Measurements from ENCODE around the gene SERPINE2. TPM values are rescaled to one million over a fixed set of nuclear protein-coding genes. Genes with fewer than 3 reads are reported as not detected.

The SERPINE2 gene
- total RNA-seq, 6 experiments from 2014 or later: 145 to 385 (median 169) TPM

- Mint-ChIP-seq H3K4me3 (no peak overlapping the region), H3K27ac (no peak overlapping the region), H3K9me3 (no peaks in the 10 kb centered on the region), H3K27me3 (ENCODE audit: insufficient read depth) (no peaks in the 10 kb centered on the region), H3K4me1 (ENCODE audit: low read depth) (peaks cover 53% of the 10 kb centered on the region), H3K36me3 (ENCODE audit: low read depth) (peaks cover 43% of the 10 kb centered on the region)
- DNase-seq: no peak
- no peak for TF ChIP-seq CTCF (IDR thresholded peaks at IDR 0.05)
These were observed 79.4 kb downstream of the SERPINE2 start for GRCh38 chr2:223959688-223960087.

DNA sequence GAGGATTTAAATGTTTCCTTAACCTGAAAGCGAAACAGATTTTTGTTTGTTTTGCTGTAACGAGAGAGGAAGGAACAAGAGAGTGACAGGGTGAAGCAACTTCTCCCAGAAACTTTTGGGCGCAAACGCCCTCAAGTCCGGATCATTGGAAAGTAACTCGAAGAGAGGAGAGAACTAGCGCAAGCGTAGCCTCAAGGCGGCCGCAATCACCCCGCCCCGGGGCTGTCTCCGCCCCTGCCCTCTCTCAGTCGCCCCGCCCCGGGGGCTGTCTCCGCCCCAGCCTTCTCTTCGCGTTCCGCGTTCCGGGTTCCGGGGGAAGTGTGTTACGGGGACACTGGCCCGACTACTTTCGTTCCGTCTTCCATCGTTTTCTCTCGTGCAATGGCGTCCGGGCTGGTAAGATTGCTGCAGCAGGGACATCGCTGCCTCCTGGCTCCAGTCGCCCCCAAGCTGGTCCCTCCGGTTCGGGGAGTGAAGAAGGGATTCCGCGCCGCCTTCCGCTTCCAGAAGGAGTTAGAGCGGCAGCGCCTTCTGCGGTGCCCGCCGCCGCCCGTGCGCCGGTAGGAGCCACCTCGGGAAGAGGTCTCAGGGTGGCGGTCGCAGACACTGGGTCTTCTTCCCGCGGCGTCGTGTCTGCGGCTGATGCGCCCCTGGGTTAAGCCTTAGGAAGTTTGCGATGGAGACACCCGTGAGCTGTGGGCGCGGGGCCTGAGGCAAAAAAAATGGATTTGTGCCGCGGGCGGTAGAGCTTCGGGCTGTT is 81.8 kb downstream of the SERPINE2 start, which contains the start of gene MRPL44:
Gene MRPL44 (plus strand): TSS at position 372 of the 760 bp plus-strand sequence. CDS start 10 bp downstream, at position 382.
- peak within 1 kb of the TSS; percentile 98 for H3K4me3 Mint-ChIP-seq
- H3K27ac Mint-ChIP-seq: peak within 1 kb of the TSS; percentile 92
- H3K36me3 Mint-ChIP-seq (ENCODE audit: low read depth): peaks cover 37% of the 10 kb centered on the region
- H3K27me3 Mint-ChIP-seq (ENCODE audit: insufficient read depth): no peaks in the 10 kb centered on the region
- DNase-seq: peak; percentile 90
- peaks cover 64% of the 10 kb centered on the region for H3K4me1 Mint-ChIP-seq (ENCODE audit: low read depth)
- no peaks in the 10 kb centered on the region for H3K9me3 Mint-ChIP-seq
- no peak for TF ChIP-seq CTCF (IDR thresholded peaks at IDR 0.05)

- TF ChIP-seq CTCF (IDR thresholded peaks at IDR 0.05): no peak
- H3K4me3 Mint-ChIP-seq: peak overlapping the region; percentile 98
- no peak for DNase-seq
- H3K4me1 Mint-ChIP-seq (ENCODE audit: low read depth): peaks cover 55% of the 10 kb centered on the region
- H3K27me3 Mint-ChIP-seq (ENCODE audit: insufficient read depth): no peaks in the 10 kb centered on the region
- peak overlapping the region; percentile 92 for H3K27ac Mint-ChIP-seq
- H3K36me3 Mint-ChIP-seq (ENCODE audit: low read depth): peaks cover 27% of the 10 kb centered on the region
- no peaks in the 10 kb centered on the region for H3K9me3 Mint-ChIP-seq
These were observed 82.8 kb downstream of the SERPINE2 start for GRCh38 chr2:223956300-223956699.

DNA sequence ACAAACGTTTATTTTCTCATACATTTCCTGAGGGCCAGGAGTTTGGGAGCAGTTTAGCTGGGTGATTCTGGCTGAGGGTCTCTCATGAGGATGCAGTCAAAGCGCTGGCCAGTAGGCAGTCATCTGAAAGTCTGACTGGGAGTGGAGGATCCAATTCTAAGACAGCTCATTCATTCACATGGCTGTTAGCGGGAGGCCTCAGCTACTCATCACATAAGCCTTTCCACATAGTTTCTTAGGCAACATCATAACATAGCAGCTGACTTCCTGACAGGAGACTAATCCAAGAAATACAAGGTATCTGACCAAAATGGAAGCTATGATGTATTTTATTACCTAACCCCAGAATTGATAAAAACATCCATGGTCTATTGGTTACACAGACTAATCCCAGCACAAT is 84.7 kb downstream of the SERPINE2 start:
- Mint-ChIP-seq H3K36me3 (ENCODE audit: low read depth) (peaks cover 8% of the 10 kb centered on the region), H3K4me1 (ENCODE audit: low read depth) (peaks cover 36% of the 10 kb centered on the region), H3K4me3 (no peak overlapping the region), H3K9me3 (no peaks in the 10 kb centered on the region), H3K27me3 (ENCODE audit: insufficient read depth) (no peaks in the 10 kb centered on the region), H3K27ac (peak overlapping the region; percentile 84)
- peak; percentile 83 for DNase-seq
- TF ChIP-seq CTCF (IDR thresholded peaks at IDR 0.05): no peak

- peaks cover 29% of the 10 kb centered on the region for H3K4me1 Mint-ChIP-seq (ENCODE audit: low read depth)
- no peak for DNase-seq
- no peaks in the 10 kb centered on the region for H3K9me3 Mint-ChIP-seq
- H3K36me3 Mint-ChIP-seq (ENCODE audit: low read depth): no peaks in the 10 kb centered on the region
- H3K4me3 Mint-ChIP-seq: no peak overlapping the region
- H3K27me3 Mint-ChIP-seq (ENCODE audit: insufficient read depth): peaks cover 1% of the 10 kb centered on the region; the same call in 1 of the 2 replicates
- no peak overlapping the region for H3K27ac Mint-ChIP-seq
- no peak for TF ChIP-seq CTCF (IDR thresholded peaks at IDR 0.05)
These were observed 86.7 kb downstream of the SERPINE2 start for GRCh38 chr2:223952280-223952968.
